Activated CD8-positive, alpha-beta T cell treated with anti-CD3 and anti-CD28 coated beads for 36 hours (primary cell): ENCODE data around the gene CKM. TPM values are rescaled to one million over a fixed set of nuclear protein-coding genes. Genes with fewer than 3 reads are reported as not detected.

ENCODE experiments used
- ATAC-seq: fragments of 200-7000 bp; cut with Tn5 transposase; one replicate; pipeline ENCODE4 v1.10.0; 2021; ENCODE audit warnings: mild to moderate bottlenecking, moderate library complexity
- CTCF ChIA-PET: fragments of 350-600 bp; sonication (Branson Sonifier 250); formaldehyde crosslinking; loops from one replicate; lab custom pipeline; 2021; ENCODE audit warnings: antibody characterized with exemption; lab: Charles Lee
- POLR2A ChIA-PET: fragments of 350-600 bp; sonication (Branson Sonifier 250); formaldehyde crosslinking; loops from one replicate; lab custom pipeline; 2021; ENCODE audit warnings: antibody characterized with exemption; lab: Charles Lee
- DNase-seq: peaks from one replicate; pipeline ENCODE4 v3.0.0-alpha.2; 2020
- H3K27ac Mint-ChIP-seq: one replicate; pipeline ENCODE4 v1.8.0; 2021; ENCODE audit warnings: mild to moderate bottlenecking, mixed read lengths
- H3K27me3 Mint-ChIP-seq: one replicate; pipeline ENCODE4 v1.8.0; 2021; ENCODE audit warnings: mixed read lengths
- H3K36me3 Mint-ChIP-seq: one replicate; pipeline ENCODE4 v1.8.0; 2021; ENCODE audit warnings: low read depth, mixed read lengths
- H3K4me1 Mint-ChIP-seq: one replicate; pipeline ENCODE4 v1.8.0; 2021; ENCODE audit warnings: low read depth, mixed read lengths
- H3K4me3 Mint-ChIP-seq: one replicate; pipeline ENCODE4 v1.8.0; 2021; ENCODE audit warnings: mild to moderate bottlenecking, moderate library complexity, mixed read lengths
- H3K9me3 Mint-ChIP-seq: one replicate; pipeline ENCODE4 v1.8.0; 2021; ENCODE audit warnings: mixed read lengths
- intact Hi-C: fragments of 100-400 bp; cut with micrococcal nuclease; formaldehyde crosslinking; loops from one replicate; pipeline ENCODE4 v1.10.0; 2022
- total RNA-seq, 2 experiments: library from RNA; stranded (reverse); gene quantifications; one replicate each; pipeline ENCODE4 v1.2.3, GENCODE V29; 2021
- TF ChIP-seq, protein P1 (sequence below): fragments of 200-600 bp; IDR thresholded peaks from one replicate; pipeline ENCODE4 v1.8.0; 2022; ENCODE audit warnings: antibody characterized with exemption, mild to moderate bottlenecking

The CKM gene
- total RNA-seq, 2 experiments from 2014 or later = not detected

DNA sequence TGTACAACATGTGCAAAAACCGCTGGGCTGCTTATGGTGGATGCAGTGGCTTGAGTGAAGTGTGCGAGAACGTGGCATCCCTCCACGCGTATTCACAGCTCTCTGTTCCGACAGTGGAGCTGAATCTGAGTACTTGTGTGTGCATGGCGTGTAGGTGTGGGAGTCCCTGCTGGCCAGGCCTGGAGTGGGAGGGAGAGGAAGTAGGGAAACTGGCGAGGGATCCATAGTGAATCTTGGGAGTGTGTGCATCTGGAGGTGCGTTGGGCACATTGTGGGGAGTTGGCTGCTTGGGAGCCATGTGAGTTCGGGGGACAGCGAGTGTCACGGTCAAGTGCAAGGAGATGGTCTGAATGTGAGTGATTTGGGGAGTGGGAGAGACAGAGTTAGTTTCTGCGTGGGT is 20.2 kb upstream of the CKM start:
- ChIA-PET POLR2A (no interaction called here), CTCF (no interaction called here)
- peaks cover 28% of the 10 kb centered on the region for H3K27me3 Mint-ChIP-seq

DNA sequence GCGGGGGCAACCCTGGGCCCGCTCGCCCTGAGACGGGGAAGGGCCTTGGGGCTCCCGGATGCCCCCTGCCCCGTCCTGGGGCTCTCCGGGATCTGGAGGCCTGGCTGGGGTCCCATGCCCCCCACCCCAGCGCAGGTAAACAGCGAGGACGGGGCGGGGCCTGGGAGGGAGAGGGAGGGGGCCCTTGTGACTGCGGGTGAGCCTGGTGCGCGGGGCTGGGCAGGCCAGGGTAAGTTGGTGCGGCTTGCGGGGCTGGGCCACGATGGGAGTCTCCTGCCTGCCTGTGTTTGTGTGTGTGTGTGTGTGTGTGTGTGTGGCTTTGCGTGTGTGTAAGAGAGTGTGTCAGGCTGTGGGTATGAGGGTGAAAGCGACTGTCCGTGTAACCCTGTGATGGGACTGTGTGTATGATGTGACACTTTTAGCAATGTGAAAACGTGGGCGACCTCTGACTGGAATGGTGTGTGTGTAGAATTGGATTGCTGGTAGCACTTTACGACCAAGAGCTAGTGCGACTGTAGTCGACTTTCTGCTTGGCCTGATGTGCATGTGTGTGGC is 18.3 kb upstream of the CKM start:
- intact Hi-C loops = no loop called here
- Mint-ChIP-seq H3K36me3 (no peaks in the 10 kb centered on the region), H3K4me3 (no peak overlapping the region), H3K27ac (no peak overlapping the region), H3K9me3 (no peaks in the 10 kb centered on the region), H3K27me3 (peaks cover 23% of the 10 kb centered on the region), H3K4me1 (peaks cover 7% of the 10 kb centered on the region)
- DNase-seq (no peak), ATAC-seq (peak; percentile 7)
- TF ChIP-seq, protein P1, sequence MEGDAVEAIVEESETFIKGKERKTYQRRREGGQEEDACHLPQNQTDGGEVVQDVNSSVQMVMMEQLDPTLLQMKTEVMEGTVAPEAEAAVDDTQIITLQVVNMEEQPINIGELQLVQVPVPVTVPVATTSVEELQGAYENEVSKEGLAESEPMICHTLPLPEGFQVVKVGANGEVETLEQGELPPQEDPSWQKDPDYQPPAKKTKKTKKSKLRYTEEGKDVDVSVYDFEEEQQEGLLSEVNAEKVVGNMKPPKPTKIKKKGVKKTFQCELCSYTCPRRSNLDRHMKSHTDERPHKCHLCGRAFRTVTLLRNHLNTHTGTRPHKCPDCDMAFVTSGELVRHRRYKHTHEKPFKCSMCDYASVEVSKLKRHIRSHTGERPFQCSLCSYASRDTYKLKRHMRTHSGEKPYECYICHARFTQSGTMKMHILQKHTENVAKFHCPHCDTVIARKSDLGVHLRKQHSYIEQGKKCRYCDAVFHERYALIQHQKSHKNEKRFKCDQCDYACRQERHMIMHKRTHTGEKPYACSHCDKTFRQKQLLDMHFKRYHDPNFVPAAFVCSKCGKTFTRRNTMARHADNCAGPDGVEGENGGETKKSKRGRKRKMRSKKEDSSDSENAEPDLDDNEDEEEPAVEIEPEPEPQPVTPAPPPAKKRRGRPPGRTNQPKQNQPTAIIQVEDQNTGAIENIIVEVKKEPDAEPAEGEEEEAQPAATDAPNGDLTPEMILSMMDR = no peak
- CTCF ChIA-PET = no interaction called here
- POLR2A ChIA-PET = interaction anchor here (1.1 kb wide), 1 partner anchor 314 kb away, joined by 3 read pairs; no protein-coding TSS in a partner anchor

More for the DNA sequence above, 20.2 kb upstream of the CKM start:
- Mint-ChIP-seq H3K27ac (no peak overlapping the region), H3K36me3 (no peaks in the 10 kb centered on the region), H3K9me3 (no peaks in the 10 kb centered on the region), H3K4me3 (no peak overlapping the region), H3K4me1 (peaks cover 7% of the 10 kb centered on the region)
- DNase-seq = no peak
- intact Hi-C loops = no loop called here
- ATAC-seq = no peak
- TF ChIP-seq, protein P1 = no peak

DNA sequence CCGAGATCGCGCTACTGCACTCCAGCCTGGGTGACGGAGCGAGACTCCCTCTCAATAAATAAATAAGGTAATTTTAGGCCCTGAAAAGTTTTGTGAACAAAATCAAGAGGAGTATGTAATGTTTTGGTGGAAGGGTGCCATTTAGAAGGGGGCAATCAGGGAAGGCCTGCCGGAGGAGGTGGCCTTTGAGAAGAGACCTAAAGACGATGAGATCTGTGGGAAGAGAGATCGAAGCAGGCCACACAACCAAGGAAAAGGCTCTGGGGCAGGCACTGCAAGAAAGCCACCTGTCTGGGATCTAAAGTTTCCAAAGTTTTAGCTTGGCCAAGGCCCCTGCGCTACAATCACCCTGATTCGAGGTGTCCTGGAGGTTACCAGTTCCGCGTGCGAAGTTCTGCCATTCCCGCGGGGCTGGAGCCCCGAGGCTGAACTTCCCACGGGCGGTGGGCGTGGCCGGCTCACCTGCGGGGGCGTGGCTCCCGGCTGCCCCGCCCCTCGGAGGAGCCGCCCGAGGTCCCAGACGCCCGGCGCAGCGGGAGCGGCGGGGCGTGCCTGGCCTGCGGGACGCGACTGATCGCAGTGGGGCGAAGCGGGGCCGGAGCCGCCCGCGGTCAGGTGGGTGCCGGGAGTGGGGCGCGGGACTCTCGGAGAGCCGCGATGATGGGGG is 17.7 kb upstream of the CKM start, which contains the start of gene KLC3:
TSS of gene KLC3 (plus strand) at position 519 of the 667 bp plus-strand sequence. CDS start 4,792 bp downstream, outside the sequence.
- no peaks in the 10 kb centered on the region for H3K9me3 Mint-ChIP-seq
- no peaks in the 10 kb centered on the region for H3K36me3 Mint-ChIP-seq
- ChIA-PET CTCF (interaction anchor here (1.2 to 2.5 kb wide), 3 partner anchors 34 to 154 kb away, joined by 3 to 12 read pairs (median 7); no protein-coding TSS in a partner anchor), POLR2A (interaction anchor here (1.1 kb wide), 1 partner anchor 313 kb away, joined by 3 read pairs; no protein-coding TSS in a partner anchor)
- H3K4me3 Mint-ChIP-seq = no peak within 1 kb of the TSS
- ATAC-seq = peak; percentile 46
- DNase-seq = peak; percentile 37
- peaks cover 7% of the 10 kb centered on the region for H3K4me1 Mint-ChIP-seq
- intact Hi-C loops = no loop called here
- H3K27ac Mint-ChIP-seq = no peak within 1 kb of the TSS
- H3K27me3 Mint-ChIP-seq = peaks cover 20% of the 10 kb centered on the region
- TF ChIP-seq, protein P1 = no peak

DNA sequence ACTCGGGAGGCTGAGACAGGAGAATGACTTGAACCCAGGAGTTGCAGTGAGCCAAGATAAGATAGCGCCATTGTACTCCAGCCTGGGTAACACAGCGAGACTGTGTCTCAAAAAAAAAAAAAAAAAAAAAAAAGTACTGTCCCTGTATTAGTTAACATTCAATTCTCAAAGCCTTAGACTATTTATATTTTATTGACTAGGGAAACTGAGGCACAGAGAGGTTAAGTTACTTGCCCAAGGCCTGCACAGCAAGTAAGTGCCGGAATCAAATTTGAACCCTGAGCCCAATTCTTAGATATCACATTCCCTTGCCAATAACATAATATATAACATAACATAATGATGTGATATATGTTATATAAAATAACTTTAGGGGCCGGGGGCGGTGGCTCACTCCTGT is 17.0 kb upstream of the CKM start:
- no peaks in the 10 kb centered on the region for H3K36me3 Mint-ChIP-seq
- no peak for ATAC-seq
- TF ChIP-seq, protein P1 = no peak
- H3K4me1 Mint-ChIP-seq = peaks cover 7% of the 10 kb centered on the region
- POLR2A ChIA-PET = interaction anchor here (1.2 kb wide), 1 partner anchor 88 kb away, joined by 3 read pairs; no protein-coding TSS in a partner anchor
- DNase-seq = no peak
- no peak overlapping the region for H3K27ac Mint-ChIP-seq
- H3K27me3 Mint-ChIP-seq = peaks cover 17% of the 10 kb centered on the region
- CTCF ChIA-PET = interaction anchor here (0.9 to 3.0 kb wide), 19 partner anchors 10 to 301 kb away, joined by 3 to 12 read pairs (median 5); partner anchors contain the start of gene CLASRP
- no peaks in the 10 kb centered on the region for H3K9me3 Mint-ChIP-seq
- no peak overlapping the region for H3K4me3 Mint-ChIP-seq
- intact Hi-C loops = no loop called here
